GM21737 (cell line): Measurements from ENCODE around the gene COPZ2.

ENCODE experiments used
- ATAC-seq: cut with Tn5 transposase; IDR thresholded peaks from one replicate; pipeline ENCODE4 v1.9.1; 2021; ENCODE audit warnings: mild to moderate bottlenecking, moderate library complexity; ENCODE audit not compliant: unreplicated experiment

COPZ2 gene

DNA sequence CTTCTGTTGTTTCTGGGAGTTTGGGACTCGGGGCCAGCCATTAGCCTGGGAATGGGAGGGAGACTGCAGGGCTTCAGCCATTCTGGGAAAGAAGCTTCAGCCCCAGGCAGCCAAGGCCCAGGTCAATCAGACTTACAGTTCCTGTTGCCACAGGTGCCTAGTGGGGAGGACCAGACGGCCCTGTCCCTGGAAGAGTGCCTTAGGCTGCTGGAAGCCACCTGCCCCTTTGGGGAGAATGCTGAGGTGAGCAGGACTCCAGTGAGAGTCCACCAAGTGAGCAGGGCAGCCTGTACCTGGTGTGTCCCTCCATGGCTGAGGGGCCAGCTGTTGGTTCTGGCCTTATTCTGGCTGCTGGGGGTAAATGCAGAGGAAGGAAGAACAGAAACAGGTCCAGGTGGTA, 19.3 kb upstream of the COPZ2 start:
- ATAC-seq = no peak

DNA sequence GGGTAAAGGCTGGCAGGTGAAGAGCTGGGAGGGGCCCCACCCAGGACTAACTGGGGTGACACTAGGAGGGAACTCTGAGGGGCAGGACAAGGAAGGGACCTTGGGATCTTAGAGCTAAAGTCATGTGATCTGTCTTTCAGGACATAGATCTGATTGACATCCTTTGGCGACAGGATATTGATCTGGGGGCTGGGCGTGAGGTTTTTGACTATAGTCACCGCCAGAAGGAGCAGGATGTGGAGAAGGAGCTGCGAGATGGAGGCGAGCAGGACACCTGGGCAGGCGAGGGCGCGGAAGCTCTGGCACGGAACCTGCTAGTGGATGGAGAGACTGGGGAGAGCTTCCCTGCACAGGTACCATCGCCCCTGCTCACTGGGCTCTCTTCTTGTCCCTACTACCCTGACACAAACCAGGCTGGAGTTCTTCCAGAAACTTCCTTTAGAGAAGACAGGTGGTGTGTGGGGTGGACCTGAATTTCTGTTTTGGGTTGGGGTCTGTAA, 18.7 kb upstream of the COPZ2 start:
- ATAC-seq = no peak

DNA sequence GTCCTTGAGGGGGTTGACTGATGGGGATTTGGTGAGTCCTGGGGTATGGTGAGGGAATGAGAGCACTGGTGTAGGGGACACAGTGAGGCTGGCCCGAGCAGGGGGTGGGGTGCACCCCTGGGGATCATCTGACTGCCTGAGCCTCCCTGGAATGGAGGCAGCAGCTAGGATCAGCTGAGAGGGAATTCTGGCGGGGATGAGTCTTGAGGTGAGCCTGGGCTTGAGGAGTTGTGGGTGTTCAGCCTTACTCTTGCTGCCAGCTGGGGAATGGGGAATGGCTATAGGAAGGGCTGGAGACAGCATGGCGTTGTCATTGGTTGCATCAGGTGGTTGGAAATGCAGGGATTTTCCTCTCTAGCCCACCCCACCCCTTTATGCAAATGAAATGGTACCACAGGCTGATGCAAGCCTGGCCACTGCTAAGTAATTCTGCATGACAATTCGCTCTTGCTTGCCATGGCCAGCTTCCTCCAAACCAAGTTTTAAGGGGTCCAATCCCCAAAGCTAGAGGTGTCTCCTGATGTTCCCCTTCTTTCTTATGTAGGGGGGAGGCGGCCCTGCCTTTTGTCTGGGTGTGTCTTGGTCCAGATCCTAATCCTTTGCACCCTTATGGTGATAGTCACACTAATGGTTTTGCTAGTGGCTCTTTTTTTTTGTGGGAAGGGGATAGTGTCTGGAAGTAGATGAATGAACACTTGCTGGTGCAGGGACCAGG, 18.1 kb upstream of the COPZ2 start:
- ATAC-seq = no peak

DNA sequence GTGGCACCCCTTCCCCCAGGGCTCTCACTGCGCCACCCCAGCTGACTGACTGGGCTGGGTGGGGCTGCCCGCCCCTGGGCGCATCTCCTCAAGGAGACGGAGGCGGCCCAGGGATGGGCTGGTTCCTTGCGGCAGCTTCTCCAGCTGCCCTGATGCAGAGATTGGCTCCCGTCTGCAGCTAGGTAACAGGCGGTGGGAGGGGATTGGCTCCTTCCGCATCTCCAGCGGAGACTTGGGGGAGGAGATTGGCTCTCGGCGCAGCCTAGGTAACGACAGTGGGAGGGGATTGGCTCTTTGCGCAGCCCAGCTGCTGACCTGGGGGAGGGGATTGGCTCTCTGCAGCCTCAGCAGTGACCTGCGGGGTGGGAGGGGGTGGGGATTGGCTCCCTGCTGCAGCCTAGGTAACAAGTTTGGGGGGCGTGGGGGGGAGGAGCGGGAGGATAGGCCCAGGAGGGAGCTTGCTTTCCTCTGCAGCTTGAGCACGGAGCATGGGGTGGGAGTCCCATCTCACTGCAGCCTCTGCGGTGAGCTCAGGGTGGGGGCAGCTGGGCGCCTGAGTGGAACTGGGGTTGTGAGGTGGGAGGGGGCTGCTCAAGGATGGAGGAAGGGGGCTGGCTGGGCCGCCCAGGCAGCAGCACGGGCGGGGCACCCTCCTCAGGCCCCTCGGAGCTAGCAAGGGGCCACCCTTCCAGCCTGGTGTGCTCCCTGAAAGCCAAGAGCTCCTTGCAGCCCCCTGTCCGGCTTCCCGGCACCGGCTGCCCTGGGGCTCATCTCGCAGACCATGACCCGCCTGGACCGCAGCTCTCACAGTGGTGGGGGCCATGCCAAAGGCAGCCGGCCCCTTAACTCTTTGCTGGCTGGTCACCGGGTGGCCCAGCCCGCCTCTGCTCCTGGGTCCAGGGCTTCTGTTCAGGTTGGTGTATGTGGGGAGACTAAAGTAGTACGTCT, 16.9 kb upstream of the COPZ2 start:
- no peak for ATAC-seq

DNA sequence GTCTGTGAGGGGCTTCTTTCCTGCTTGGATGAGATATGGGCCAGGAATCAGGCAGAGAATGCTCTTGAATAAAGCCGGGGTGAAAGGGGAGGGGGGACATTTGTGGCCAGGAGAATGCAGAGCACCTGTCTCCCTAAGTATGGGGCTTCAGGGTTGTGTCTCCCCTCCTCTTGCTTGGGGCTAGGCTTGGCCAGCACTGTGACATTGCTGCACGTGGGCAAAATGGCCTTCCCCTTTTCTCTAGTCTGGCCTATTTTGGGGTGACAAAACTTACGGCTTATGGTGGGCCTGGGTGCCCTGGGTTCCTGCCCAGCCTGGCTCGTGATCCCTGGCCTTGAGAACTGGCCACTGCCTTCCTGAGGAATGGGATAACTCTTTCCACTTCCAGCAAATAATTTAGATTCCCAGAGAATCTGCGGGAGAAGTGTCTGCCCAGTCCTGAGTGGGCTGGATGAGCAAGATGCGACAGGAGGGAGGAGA, 16.2 kb upstream of the COPZ2 start:
- ATAC-seq = no peak

DNA sequence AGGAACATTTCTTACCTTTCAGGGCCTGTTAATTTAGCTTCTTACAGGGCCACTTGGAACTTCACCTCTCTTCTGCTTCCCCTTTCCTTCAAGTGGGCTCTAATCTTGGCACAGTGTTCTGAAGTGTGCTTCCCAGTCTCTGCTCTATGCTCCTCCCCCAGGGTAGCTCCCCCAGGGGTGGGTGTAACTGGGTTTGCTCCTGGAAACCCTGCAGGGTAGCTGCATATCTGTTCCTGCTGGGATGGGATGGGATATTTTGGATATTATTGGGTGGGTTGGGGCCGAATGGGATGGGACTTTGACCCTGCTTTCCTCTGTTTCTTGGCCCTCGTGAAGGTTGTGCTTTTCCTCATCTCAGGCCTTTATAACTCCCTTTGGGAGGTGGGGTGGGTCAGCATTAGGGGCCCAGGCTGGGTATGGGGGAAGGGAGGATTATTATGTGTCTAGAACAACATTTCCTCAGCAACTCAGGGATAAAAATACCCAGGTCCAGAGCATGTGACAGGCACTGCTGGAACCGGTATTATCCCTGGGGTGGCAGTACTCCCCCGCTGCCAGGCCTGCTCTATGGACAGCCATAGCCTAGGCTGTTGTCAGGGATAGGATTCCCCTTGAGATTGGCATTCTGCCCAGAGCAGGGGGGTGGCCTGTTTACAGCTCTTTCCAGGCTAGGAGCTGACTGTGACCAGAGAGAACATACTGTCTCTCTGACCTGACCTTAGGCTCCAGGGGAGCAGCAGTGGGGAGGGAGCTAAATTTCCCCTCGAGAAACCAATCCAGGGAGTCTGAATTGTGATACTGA, 15.6 kb upstream of the COPZ2 start:
- no peak for ATAC-seq

DNA sequence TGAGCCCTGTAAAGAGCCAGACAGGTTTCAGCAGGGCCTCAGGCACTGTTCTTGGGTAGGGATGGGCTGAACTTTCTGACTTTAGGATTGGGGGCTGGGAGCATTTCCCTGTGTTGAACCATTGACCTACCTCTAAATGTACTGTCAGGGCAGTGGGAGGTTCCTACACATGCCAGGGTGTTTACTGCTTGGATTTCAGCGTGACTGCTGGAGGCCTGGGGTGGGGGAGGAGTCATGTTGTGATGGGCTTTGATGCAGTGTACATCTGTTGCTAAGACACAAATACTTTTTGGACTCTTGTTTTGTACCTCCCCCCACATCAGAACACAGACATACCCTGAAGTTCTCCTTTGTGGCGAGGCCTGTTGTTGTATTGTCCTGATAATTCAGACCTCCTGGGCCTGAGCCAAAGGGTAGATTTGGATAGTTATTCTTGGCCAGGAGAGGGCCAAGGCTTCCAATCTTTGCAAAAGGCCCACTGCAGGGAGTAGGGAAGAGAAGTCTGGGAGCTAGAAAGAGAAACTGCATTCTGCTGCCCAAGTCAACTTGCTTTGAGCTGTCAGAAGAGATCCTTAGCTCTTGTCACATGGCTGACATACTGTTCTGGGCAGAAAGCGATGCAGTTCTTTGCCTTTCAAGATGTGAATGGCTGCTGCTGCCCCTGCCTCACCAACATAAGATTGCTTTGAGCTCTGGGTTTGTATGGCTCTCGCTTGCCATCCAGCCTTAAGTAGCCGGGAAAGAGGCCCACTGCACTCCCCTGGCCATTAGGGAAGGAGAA, 14.3 kb upstream of the COPZ2 start:
- ATAC-seq = no peak

DNA sequence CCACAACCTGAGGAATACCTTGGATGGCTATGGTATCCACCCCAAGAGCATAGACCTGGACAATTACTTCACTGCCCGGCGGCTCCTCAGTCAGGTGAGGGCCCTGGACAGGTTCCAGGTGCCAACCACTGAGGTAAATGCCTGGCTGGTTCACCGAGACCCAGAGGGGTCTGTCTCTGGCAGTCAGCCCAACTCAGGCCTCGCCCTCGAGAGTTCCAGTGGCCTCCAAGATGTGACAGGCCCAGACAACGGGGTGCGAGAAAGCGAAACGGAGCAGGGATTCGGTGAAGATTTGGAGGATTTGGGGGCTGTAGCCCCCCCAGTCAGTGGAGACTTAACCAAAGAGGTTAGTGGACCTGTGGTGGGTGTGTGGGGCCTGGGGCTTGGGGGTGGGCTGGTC, 13.7 kb upstream of the COPZ2 start:
- ATAC-seq = no peak

DNA sequence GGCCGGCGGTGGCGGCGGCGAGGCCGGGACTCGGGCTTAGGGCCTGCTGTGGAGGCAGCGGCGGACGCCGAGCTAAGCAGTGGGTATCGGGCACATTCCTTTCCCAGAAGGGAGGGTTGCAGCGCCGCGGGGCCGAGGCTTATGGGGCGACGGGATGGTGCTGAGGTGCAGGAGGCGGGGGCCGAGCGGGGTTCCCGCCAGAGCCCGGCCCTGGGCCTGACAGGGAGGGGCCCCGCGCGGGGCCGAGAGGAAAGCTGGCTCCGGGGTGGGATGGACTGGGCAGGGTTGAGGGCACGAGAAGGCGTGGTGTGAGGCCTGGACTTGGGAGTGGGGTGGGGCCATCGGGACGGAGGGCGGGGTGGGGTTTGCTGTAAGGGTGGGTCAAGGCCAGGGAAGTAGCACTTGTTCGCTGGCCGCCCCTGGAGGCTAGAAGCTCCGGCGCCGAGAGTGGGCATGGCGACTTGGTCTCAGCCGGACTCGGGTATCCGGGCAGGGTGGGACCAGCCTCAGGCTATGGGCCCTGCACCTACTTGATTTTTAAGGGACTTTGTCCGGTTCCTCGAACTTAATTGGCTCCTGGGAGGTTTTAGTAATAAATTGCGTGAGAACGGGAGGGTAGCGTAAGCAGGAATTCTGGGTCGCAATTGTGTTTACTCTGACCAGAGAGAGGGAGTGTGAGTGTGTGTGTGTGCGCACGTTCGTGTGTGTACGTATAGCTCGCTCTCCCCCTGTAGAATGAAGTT, 11.0 kb upstream of the COPZ2 start:
- ATAC-seq = peak; percentile 36

DNA sequence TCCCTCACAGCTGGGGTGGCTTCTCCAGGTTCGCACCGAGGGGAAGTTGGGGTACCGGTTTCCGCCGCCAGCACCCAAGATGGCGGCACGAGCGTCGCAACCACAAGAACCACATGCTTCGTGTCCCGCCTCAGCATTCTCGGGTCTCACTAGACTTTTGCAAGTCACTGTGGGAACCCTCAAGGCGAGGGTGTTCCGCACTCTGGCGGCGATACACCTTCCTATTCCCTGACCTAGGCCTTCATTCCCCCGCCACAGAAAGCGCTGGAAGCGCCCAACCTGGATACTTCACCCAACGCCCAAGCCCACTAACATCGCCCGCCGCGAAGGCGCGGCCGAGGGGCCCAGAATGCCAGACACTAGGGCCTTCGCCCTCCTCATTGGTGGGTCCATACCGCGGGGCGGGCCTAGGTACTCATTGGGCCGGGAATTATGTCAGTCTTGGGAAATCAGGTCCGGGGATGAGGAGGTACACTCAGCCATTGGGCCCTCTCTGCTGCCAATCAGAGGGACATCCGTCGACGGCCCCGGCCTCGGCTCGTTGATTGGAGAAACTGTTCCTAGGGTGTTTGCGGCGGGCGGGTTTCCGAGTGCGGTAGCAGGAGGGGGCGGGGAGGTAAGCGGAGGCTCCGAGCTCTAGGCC, 10.3 kb upstream of the COPZ2 start, which contains the start of gene NFE2L1:
Gene NFE2L1 (plus strand): TSS at position 619 of the 643 bp plus-strand sequence. CDS start 2,760 bp downstream, outside the sequence.
- ATAC-seq = peak; percentile 90

DNA sequence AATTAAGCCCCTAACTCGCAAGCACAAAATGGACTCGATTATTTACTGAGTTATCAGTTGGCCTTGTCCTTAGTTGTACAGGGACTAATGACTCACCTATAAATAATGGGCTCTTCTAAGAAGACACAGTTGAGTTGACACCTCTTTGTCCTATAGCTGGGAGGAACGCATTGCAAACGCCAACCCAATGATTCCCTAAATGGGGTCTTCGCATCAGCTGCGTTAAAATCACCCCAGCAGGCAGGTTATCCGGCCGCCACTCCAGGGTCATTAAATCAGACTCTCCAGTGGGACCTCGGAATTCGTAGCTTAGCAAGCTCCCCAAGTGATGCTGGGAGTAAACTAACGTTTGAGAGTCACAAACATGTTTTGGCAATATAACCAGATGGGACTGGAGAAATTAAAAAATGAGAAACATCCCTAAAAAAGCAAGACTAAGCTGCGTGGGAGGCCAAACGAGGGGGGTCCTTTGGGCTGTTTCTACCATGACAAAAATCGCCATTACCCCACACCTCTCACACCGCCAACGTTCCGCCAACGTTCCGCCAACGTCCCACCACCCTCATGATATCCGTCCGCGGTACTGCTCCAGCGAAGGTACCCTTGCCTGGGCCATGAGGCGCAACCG, 9.6 kb upstream of the COPZ2 start:
- no peak for ATAC-seq

DNA sequence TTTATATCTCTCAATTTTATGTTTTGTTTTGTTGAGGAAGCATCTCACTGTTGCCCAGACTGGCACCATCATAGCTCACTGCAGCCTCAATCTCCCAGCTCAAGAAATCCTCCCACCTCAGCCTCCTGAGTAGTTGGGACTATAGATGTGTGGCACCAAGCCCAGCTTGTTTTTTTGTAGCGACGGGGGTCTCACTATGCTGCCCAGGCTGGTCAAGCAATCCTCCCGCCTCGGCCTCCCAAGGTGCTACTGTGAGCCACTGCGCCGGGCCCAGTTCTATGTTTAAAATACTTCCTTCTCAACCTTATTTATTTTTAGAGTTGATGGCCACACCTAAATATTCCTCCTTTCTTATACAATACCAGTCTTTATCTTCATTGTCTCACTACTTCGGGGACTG, 8.7 kb upstream of the COPZ2 start:
- ATAC-seq = no peak

DNA sequence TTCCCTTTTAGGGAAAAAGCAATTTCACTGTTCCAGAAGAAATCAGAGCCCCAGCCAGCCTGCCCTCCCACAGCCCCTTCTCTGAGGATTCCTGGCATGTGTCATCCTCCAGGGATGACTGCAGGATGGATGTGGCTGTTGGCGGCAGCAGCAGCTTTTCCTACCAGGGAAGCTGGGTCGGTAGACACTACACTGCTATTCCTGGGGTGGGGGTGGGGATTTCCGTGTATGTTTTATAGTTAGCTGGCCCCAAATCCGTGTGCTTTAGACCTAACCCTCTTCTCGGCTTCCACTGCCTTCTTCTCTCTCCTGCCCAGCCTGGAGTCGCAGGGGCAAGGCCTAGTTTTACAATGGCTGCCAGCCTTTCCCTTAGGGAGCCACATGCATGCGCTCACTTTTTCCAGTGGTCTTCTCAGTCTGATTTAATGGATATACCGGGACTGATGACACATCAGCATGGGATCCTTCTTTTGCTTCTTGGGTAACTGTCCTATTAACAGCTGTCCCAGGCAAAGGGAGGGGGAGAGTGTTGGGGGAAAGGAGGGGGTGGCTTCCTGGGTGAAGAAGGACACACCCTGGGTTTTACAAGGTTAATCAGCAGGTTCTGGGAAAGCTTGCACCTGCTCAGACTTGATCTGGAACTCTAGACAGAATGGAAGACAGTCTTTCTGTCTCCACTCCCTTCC, 7.9 kb upstream of the COPZ2 start:
- ATAC-seq = no peak

DNA sequence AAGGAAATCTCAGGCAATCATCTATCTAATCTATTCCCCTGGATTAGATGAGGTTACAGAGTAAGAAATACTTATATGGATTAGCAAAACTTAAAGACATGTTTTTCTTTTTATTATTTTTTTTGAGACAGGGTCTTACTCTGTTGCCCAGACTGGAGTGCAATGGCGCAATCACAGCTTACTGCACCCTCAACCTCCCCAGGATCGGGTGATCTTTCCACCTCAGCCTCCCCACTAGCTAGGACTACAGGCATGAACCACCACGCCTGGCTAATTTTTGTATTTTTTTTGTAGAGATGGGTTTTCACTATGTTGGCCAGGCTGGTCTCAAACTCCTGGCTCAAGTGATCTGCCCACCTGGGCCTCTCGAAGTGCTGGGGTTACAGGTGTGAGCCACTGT, 7.3 kb upstream of the COPZ2 start:
- ATAC-seq = no peak

DNA sequence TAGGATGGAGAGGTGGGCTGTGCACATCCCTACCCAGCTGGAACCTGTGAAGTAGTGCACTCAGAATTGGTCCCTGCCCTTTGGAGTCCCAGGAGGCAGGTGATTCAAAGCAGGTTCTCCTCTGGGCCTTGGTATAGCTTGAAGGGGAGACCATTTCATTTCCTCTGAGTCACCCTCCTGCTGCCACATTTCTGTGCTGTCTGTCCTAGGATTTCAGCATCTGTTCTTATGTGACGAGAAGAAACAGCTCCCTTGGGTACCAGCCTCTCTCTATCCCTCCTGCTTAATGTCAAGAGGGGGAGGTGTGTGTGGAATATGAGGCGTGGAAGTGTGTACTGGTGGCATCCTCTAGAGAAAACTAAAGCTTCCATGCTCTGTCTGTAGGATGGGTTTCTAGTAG, 5.6 kb upstream of the COPZ2 start:
- no peak for ATAC-seq

DNA sequence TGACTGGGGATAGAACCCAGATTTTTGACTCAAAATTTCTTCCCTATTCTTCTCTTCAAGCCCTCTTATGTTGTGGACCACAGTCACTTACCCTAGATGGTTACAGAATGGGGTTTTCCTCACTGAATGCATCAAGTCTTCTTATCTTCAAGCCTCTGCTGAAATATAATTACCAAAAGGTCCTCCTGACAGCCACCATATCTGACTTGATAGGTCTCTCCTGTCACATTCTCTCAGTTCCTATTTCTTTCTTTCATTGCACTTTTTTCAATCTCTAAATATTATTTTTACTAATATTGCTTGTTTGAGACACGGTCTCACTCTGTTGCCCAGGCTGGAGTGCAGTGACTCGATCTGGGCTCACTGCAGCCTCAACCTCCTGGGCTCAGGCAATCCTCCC, 1.1 kb upstream of the COPZ2 start:
- no peak for ATAC-seq

DNA sequence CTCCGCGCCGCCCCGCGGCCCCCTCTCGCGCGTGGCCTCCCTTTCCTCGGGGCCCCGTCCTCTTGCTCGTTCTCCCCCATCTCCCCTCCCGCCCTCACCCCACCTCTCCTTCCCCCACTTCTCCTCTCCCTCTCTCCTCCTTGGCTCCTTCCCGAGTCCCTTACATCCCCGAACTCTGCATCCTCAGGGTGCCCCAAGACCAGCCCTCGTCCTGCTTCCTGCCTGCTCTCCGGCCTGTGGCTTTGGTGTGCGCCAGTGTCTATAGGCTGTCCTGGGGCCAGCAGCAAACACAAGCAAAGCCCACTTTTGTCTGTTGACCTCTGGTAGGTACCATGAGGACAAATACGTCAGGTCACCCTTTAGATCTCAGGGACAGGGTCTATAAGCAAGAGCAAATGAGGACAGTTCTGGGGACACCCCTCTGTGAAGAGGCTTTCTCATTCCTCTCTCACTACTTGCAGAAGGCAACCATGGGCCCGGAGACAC, 284 bp upstream of the COPZ2 start:
- no peak for ATAC-seq

DNA sequence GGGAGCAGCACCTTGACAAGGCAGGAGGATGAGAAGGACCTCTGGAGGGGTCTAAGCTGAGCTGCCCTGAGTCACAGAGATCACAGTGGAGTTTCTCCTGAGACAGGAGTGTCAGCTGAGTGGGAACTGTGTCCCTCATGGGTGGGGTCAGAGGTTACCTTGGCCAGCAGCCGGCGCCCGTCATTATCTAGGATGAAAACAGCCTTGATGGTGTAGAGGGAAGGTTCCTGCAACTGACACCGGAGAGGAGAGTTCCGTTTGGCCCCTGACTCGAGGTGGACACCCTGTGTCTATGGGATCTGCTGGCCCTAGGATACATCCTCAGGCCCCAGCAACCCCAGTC, 933 bp downstream of the COPZ2 start:
- no peak for ATAC-seq
